Subcutaneous abdominal adipose tissue (tissue), 5 donors: ENCODE results near the gene KBTBD12.

Source experiments
- H3K27ac ChIP-seq: one replicate; pipeline ENCODE4 v1.7.0; 2013; ENCODE audit warnings: low read depth, mild to moderate bottlenecking, inconsistent platforms, low read length, moderate library complexity
- H3K27me3 ChIP-seq, 5 donors: one replicate each; pipeline ENCODE4 v1.7.0; 2013; ENCODE audit warnings: low read length in 5 of 5, inconsistent platforms in 1 of 5; ENCODE audit not compliant: control insufficient read depth in 5 of 5, insufficient read depth in 4 of 5
- H3K36me3 ChIP-seq, 5 donors: one replicate each; pipeline ENCODE4 v1.7.0; 2013; ENCODE audit warnings: low read length in 5 of 5; ENCODE audit not compliant: control insufficient read depth in 5 of 5, insufficient read depth in 5 of 5
- H3K4me1 ChIP-seq, 5 donors: one replicate each; pipeline ENCODE4 v1.7.0; 2013; ENCODE audit warnings: low read length in 5 of 5, mild to moderate bottlenecking in 3 of 5, moderate library complexity in 1 of 5; ENCODE audit not compliant: control insufficient read depth in 5 of 5, insufficient read depth in 5 of 5
- H3K4me3 ChIP-seq, 5 donors: one replicate each; pipeline ENCODE4 v1.7.0; 2013; ENCODE audit warnings: low read length in 5 of 5, low read depth in 1 of 5
- H3K9ac ChIP-seq, 5 donors: one replicate each; pipeline ENCODE4 v1.7.0; 2013; ENCODE audit warnings: low read length in 5 of 5, mild to moderate bottlenecking in 4 of 5, moderate library complexity in 3 of 5
- H3K9me3 ChIP-seq, 5 donors: one replicate each; pipeline ENCODE4 v1.7.0; 2013; ENCODE audit warnings: low read length in 5 of 5; ENCODE audit not compliant: control insufficient read depth in 5 of 5
- donor health status: healthy.
- donor health status: healthy.
- donor health status: healthy.
- donor health status: healthy.
- donor health status: healthy.

KBTBD12 gene

GRCh38 chr3:128004661-128005060 lies 89.6 kb downstream of the KBTBD12 start:
- Histone ChIP-seq H3K27ac (no peak overlapping the region), H3K4me3 (no peak overlapping the region), H3K4me1 (peaks cover 0 to 8% (median 3%) of the 10 kb centered on the region in 5 donors), H3K27me3 (peaks cover 0 to 9% (median 8%) of the 10 kb centered on the region in 5 donors), H3K9me3 (no peaks in the 10 kb centered on the region), H3K9ac (no peak overlapping the region), H3K36me3 (no peaks in the 10 kb centered on the region)

GRCh38 chr3:128006061-128007032 lies 91.3 kb downstream of the KBTBD12 start:
- Histone ChIP-seq H3K9me3 (no peaks in the 10 kb centered on the region), H3K9ac (no peak overlapping the region), H3K4me1 (peaks cover 0 to 17% (median 6%) of the 10 kb centered on the region in 5 donors), H3K4me3 (no peak overlapping the region), H3K27me3 (peaks cover 0 to 11% (median 8%) of the 10 kb centered on the region in 5 donors), H3K27ac (no peak overlapping the region), H3K36me3 (no peaks in the 10 kb centered on the region)

DNA sequence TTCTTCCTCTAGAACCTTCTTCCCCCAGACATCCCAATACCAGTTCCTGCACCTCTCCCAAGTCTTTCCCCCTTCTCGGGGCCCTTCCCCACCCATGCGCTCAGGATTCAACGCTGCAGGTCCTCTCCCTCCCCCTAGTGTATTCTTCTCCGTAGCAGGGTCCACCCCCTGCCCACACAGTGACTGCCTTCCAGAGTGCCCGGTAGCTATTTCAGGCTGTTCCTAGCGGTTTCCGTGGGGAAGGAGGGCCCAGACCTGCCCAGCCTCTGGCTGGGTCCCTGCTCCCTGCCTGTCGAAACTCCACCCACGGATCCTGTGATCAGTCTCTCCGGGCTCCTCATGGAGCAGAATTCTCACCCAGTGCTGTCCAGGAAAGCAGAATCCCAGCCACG lies 92.0 kb downstream of the KBTBD12 start:
- no peak overlapping the region for H3K27ac ChIP-seq
- H3K27me3 ChIP-seq = peaks cover 0 to 12% (median 8%) of the 10 kb centered on the region in 5 donors

DNA sequence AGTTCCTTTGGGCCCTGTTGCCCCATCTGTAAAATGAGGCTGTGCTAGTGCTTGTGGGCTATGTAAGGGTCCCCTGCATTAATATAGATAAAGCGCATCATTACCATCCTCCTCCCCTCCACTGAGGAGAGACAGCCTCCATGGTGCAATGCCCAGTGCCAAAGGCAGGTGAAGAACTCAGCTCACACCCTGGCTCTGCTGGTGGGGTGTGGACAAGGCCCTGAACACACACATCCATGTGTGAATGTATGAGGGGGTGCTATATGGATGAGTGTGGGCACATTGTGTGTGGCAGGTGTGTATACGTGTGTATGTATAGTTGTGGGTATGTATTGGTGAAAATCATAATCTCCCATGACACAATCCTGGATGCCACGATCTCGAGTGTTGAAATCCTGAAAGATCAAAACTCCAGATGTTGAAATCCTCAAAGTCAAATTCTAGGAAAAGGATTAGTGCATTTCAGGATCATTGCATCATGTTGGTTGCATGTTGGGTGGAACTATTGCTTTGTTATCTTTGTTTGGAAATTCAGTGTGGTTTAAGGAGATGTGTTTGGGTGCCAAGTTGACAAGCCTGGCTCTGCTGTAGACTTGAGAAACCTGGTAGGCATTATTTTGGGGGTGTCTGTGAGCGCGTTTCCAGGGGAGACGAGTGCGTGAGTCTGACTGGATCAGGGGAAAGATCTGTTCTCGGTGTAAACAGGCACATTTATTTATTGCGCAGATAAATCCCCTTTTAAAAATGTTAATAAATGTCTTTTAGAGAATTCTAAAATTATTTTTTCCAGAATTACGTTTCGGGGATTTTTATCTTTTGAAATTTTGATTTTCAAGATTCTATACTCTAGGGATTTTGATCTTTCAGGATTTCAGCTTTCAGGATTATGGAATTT lies 95.2 kb downstream of the KBTBD12 start:
- Histone ChIP-seq H3K9me3 (no peaks in the 10 kb centered on the region), H3K4me1 (peaks cover 0 to 17% (median 6%) of the 10 kb centered on the region in 5 donors), H3K27me3 (peaks cover 0 to 12% (median 8%) of the 10 kb centered on the region in 5 donors), H3K27ac (no peak overlapping the region), H3K4me3 (no peak overlapping the region), H3K9ac (no peak overlapping the region), H3K36me3 (no peaks in the 10 kb centered on the region)

More for the DNA sequence above, 92.0 kb downstream of the KBTBD12 start:
- Histone ChIP-seq H3K36me3 (no peaks in the 10 kb centered on the region), H3K4me1 (peaks cover 0 to 17% (median 6%) of the 10 kb centered on the region in 5 donors), H3K4me3 (no peak overlapping the region), H3K9me3 (no peaks in the 10 kb centered on the region), H3K9ac (no peak overlapping the region)

DNA sequence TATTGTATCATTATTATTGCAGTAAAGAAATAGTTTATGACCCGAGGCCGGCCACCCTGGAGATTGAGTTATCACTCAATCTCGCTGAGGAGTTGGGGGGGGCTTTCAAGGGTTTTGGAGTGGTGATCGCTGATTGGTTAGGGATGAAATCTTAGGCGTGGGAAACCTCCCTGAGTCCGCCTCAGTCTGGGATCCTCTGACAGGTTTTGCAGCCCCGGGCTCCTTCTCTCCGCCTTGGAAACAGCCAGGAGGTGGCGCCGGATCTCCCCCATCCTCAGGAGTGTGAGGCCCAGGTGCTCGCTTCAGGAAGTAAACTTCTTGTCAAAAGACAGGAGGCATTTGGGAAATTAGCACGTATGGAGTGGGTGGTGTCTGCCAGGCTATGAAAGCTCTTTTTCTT lies 96.1 kb downstream of the KBTBD12 start:
- H3K36me3 ChIP-seq = no peaks in the 10 kb centered on the region
- no peaks in the 10 kb centered on the region for H3K9me3 ChIP-seq
- H3K27ac ChIP-seq = no peak overlapping the region
- peaks cover 0 to 12% (median 6%) of the 10 kb centered on the region in 5 donors for H3K27me3 ChIP-seq
- no peak overlapping the region for H3K9ac ChIP-seq
- H3K4me3 ChIP-seq = no peak overlapping the region
- H3K4me1 ChIP-seq = peaks cover 0 to 17% (median 6%) of the 10 kb centered on the region in 5 donors

GRCh38 chr3:128012050-128012449 lies 97.0 kb downstream of the KBTBD12 start:
- H3K9me3 ChIP-seq = no peaks in the 10 kb centered on the region
- no peak overlapping the region for H3K4me3 ChIP-seq
- peaks cover 0 to 16% (median 1%) of the 10 kb centered on the region in 5 donors for H3K4me1 ChIP-seq
- peaks cover 0 to 8% (median 3%) of the 10 kb centered on the region in 5 donors for H3K27me3 ChIP-seq
- H3K27ac ChIP-seq = no peak overlapping the region
- H3K36me3 ChIP-seq = no peaks in the 10 kb centered on the region
- H3K9ac ChIP-seq = no peak overlapping the region

DNA sequence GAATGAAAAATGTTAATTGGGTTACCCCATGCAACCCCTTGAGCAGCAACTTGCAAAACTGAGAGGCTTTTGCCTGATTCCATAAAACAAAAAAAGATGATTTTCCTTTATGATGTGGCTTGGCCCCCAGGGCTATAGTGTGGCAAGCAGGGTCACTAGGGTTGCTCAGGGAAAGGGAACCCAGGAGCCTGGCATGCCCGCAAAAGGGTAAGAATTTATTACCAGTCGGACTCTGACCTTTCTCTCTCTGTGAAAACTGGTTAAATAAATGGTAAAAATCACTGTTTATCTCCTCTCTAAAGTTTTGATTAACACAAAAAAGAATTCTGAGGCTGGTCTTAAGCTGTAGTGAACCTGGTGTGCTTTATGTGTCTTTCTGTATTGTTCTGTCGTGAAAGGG lies 99.5 kb downstream of the KBTBD12 start:
- no peak overlapping the region for H3K27ac ChIP-seq
- H3K27me3 ChIP-seq = peaks cover 0 to 3% (median 0%) of the 10 kb centered on the region in 5 donors
- H3K4me3 ChIP-seq = no peak overlapping the region
- H3K9ac ChIP-seq = no peak overlapping the region
- no peaks in the 10 kb centered on the region for H3K9me3 ChIP-seq
- H3K36me3 ChIP-seq = no peaks in the 10 kb centered on the region
- peaks cover 0 to 14% (median 0%) of the 10 kb centered on the region in 5 donors for H3K4me1 ChIP-seq

DNA sequence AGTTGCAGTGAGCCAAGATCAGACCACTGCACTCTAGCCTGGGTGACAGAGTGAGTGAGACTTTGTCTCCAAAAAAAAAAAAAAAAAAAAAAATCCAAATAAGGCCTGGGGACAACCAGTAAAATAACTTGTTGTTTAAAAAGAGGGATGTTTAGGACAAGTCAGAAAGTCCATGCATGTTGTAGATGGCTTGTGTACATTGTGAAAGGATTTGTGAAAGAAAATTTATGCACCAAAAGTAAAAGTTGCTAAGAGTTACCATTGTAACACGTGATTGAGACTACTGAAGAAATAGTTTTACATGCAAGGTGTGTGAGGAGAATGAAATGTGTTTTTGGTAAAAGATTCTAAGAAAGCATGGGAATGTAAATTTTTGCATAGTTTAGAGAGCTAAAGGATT lies 101.5 kb downstream of the KBTBD12 start:
- no peaks in the 10 kb centered on the region for H3K9me3 ChIP-seq
- no peak overlapping the region for H3K9ac ChIP-seq
- no peaks in the 10 kb centered on the region for H3K4me1 ChIP-seq
- no peak overlapping the region for H3K27ac ChIP-seq
- no peak overlapping the region for H3K4me3 ChIP-seq
- H3K36me3 ChIP-seq = no peaks in the 10 kb centered on the region
- H3K27me3 ChIP-seq = no peaks in the 10 kb centered on the region

DNA sequence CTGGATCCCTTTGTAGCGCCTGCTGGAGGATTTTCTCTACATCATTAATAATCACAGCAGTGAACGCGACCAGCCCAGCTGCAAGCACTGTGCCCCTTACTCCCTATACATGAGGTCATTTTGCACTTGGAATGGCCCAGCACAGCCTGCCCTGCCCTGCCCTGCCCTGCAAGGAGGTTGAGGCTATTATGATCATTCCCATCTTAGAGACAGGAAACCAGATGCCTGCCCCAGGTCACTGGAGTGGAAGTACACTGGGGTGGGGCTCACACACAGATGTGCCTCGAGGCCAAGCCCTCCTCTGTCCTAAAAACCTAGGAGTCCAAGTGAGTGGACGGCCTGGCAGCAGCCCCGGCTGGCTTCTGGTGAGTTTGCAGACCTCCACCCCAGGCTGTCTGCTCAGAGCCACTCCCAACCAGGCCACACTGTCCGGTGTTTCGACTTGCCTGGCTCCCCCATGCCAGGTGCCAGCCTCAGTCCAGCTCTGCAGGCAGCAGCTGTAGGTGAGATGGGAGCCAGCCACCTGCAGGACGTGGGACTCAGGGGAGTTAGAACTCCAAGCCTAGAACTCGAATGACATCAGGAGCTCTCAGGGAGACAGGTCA lies 106.8 kb downstream of the KBTBD12 start:
- Histone ChIP-seq H3K36me3 (no peaks in the 10 kb centered on the region), H3K27me3 (peaks cover 0 to 4% (median 3%) of the 10 kb centered on the region in 5 donors)

More for the DNA sequence above, 106.8 kb downstream of the KBTBD12 start:
- no peak overlapping the region for H3K4me3 ChIP-seq
- H3K9me3 ChIP-seq = no peaks in the 10 kb centered on the region
- no peaks in the 10 kb centered on the region for H3K4me1 ChIP-seq
- no peak overlapping the region for H3K9ac ChIP-seq
- no peak overlapping the region for H3K27ac ChIP-seq
